SK-N-SH (cell line): ENCODE results near the gene ADISSP.

Experiments
- CTCF ChIP-seq: fragments of 200-600 bp; sonication (generic); IDR thresholded peaks from 2 replicates; pipeline ENCODE4 v1.6.1; 2017; ENCODE audit warnings: antibody characterized with exemption, mild to moderate bottlenecking, moderate library complexity
- EP300 ChIP-seq, 2 experiments: IDR thresholded peaks; 2 replicates each; pipeline versions ENCODE4 v1.4.0 to v1.6.1; 2012; ENCODE audit warnings: borderline replicate concordance in 1 of 2, low read depth in 1 of 2, low read length in 1 of 2
- EZH2phosphoT487 ChIP-seq: fragments of 200-600 bp; sonication (generic); IDR thresholded peaks from 2 replicates; pipeline ENCODE4 v1.6.1; 2017; ENCODE audit warnings: low read depth, mixed run types, mild to moderate bottlenecking, antibody characterized with exemption, moderate library complexity, borderline replicate concordance
- NRF1 ChIP-seq: IDR thresholded peaks from 2 replicates; pipeline ENCODE4 v1.6.1; 2012; ENCODE audit warnings: low read depth, mild to moderate bottlenecking, low read length
- POLR2AphosphoS5 ChIP-seq: IDR thresholded peaks from 2 replicates; pipeline ENCODE4 v1.6.1; 2012; ENCODE audit warnings: low read depth, low read length
- REST ChIP-seq: IDR thresholded peaks from 2 replicates; pipeline ENCODE4 v1.6.1; 2012; ENCODE audit warnings: mild to moderate bottlenecking, low read depth, low read length, moderate library complexity
- TCF12 ChIP-seq: IDR thresholded peaks from 2 replicates; pipeline ENCODE4 v1.4.0; 2012
- TF ChIP-seq, protein P1 (sequence below): IDR thresholded peaks from 2 replicates; pipeline ENCODE4 v1.4.0; 2012; ENCODE audit warnings: low read depth, borderline replicate concordance

- TF ChIP-seq CTCF (no peak), TCF12 (no peak), POLR2AphosphoS5 (no peak), NRF1 (no peak), EZH2phosphoT487 (no peak), REST (no peak), EP300 (IDR thresholded peaks at IDR 0.05; ENCODE audit: borderline replicate concordance in 1 of 2, low read depth in 1 of 2, low read length in 1 of 2) (no peak)
- TF ChIP-seq, protein P1, sequence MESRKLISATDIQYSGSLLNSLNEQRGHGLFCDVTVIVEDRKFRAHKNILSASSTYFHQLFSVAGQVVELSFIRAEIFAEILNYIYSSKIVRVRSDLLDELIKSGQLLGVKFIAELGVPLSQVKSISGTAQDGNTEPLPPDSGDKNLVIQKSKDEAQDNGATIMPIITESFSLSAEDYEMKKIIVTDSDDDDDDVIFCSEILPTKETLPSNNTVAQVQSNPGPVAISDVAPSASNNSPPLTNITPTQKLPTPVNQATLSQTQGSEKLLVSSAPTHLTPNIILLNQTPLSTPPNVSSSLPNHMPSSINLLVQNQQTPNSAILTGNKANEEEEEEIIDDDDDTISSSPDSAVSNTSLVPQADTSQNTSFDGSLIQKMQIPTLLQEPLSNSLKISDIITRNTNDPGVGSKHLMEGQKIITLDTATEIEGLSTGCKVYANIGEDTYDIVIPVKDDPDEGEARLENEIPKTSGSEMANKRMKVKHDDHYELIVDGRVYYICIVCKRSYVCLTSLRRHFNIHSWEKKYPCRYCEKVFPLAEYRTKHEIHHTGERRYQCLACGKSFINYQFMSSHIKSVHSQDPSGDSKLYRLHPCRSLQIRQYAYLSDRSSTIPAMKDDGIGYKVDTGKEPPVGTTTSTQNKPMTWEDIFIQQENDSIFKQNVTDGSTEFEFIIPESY, result no peak
Observed at GRCh38 chr20:3760655-3761348, 6.8 kb downstream of the ADISSP start.
